ENCODE measurements around the gene UNC93B1. TPM values are rescaled to one million over a fixed set of nuclear protein-coding genes. Genes with fewer than 3 reads are reported as not detected.
"Not testable (repeated sequence)": the region's sequence is repeated elsewhere in the genome, so short reads cannot be mapped to it uniquely, and the experiment has no call there.

Gene UNC93B1
- polyA plus RNA-seq, 1 donor, result 6.0 TPM

- not testable (repeated sequence) for DNase-seq (ENCODE audit: low read depth)
These were observed 12.4 kb downstream of the UNC93B1 start for GRCh38 chr11:67991347-67992121.

- DNase-seq (ENCODE audit: low read depth), result not testable (repeated sequence)
These were observed 13.2 kb downstream of the UNC93B1 start for GRCh38 chr11:67990546-67991346.

- not testable (repeated sequence) for DNase-seq (ENCODE audit: low read depth)
These were observed 18.6 kb downstream of the UNC93B1 start for GRCh38 chr11:67985302-67985701.

- DNase-seq (ENCODE audit: low read depth), result no peak
These were observed 19.9 kb downstream of the UNC93B1 start for GRCh38 chr11:67983951-67984350.

GRCh38 chr11:67982255-67982857 lies 21.5 kb downstream of the UNC93B1 start:
- not testable (repeated sequence) for DNase-seq (ENCODE audit: low read depth)

- DNase-seq (ENCODE audit: low read depth), result not testable (repeated sequence)
These were observed 22.7 kb downstream of the UNC93B1 start for GRCh38 chr11:67981226-67981625.

GRCh38 chr11:67978766-67979418 lies 25.0 kb downstream of the UNC93B1 start:
- not testable (repeated sequence) for DNase-seq (ENCODE audit: low read depth)

GRCh38 chr11:67974746-67975145 lies 29.2 kb downstream of the UNC93B1 start:
- not testable (repeated sequence) for DNase-seq (ENCODE audit: low read depth)

- DNase-seq (ENCODE audit: low read depth), result not testable (repeated sequence)
These were observed 38.0 kb downstream of the UNC93B1 start for GRCh38 chr11:67965830-67966348.

- DNase-seq (ENCODE audit: low read depth), result not testable (repeated sequence)
These were observed 39.2 kb downstream of the UNC93B1 start for GRCh38 chr11:67964746-67965145.

- DNase-seq (ENCODE audit: low read depth), result not testable (repeated sequence)
These were observed 40.0 kb downstream of the UNC93B1 start for GRCh38 chr11:67963879-67964278.

- not testable (repeated sequence) for DNase-seq (ENCODE audit: low read depth)
These were observed 40.7 kb downstream of the UNC93B1 start for GRCh38 chr11:67963217-67963616.

GRCh38 chr11:67956236-67956635 lies 47.7 kb downstream of the UNC93B1 start:
- DNase-seq (ENCODE audit: low read depth), result not testable (repeated sequence)

- not testable (repeated sequence) for DNase-seq (ENCODE audit: low read depth)
These were observed 48.4 kb downstream of the UNC93B1 start for GRCh38 chr11:67955461-67956007.

- not testable (repeated sequence) for DNase-seq (ENCODE audit: low read depth)
These were observed 48.9 kb downstream of the UNC93B1 start for GRCh38 chr11:67954971-67955370.

- not testable (repeated sequence) for DNase-seq (ENCODE audit: low read depth)
These were observed 49.6 kb downstream of the UNC93B1 start for GRCh38 chr11:67954251-67954650.

- not testable (repeated sequence) for DNase-seq (ENCODE audit: low read depth)
These were observed 53.2 kb downstream of the UNC93B1 start for GRCh38 chr11:67950705-67951104.

- DNase-seq (ENCODE audit: low read depth), result not testable (repeated sequence)
These were observed 56.1 kb downstream of the UNC93B1 start for GRCh38 chr11:67947785-67948184.

- not testable (repeated sequence) for DNase-seq (ENCODE audit: low read depth)
These were observed 57.5 kb downstream of the UNC93B1 start for GRCh38 chr11:67946403-67946802.

GRCh38 chr11:67943406-67943805 lies 60.5 kb downstream of the UNC93B1 start:
- DNase-seq (ENCODE audit: low read depth), result not testable (repeated sequence)
